H1 (cell line): ENCODE measurements around the gene NDUFB2. TPM values are rescaled to one million over a fixed set of nuclear protein-coding genes. Genes with fewer than 3 reads are reported as not detected.

Experiments
- CTCF ChIA-PET: fragments of 300-600 bp; sonication (Branson Sonifier 250); formaldehyde crosslinking; loops from one replicate; lab custom pipeline; 2021; ENCODE audit not compliant: partially characterized antibody; lab: Charles Lee
- POLR2A ChIA-PET: fragments of 300-600 bp; sonication (Branson Sonifier 250); formaldehyde crosslinking; loops from one replicate; lab custom pipeline; 2021; ENCODE audit warnings: inconsistent platforms; ENCODE audit not compliant: partially characterized antibody; lab: Charles Lee
- DNase-seq, 2 experiments: peaks; one replicate each; pipeline versions ENCODE4 v3.0.0 to v3.0.0-alpha.2; 2010 to 2022; ENCODE audit warnings: low spot score in 2 of 2, low read depth in 1 of 2, mixed read lengths in 1 of 2
- FAIRE-seq: peaks from 2 replicates; lab custom pipeline; 2011; peaks lifted over from hg19 to GRCh38; lab: Jason Lieb, UNC
- H2AFZ ChIP-seq: 2 replicates; pipeline ENCODE4 v1.8.1; 2012; ENCODE audit warnings: low read length, inconsistent platforms
- H2AK5ac ChIP-seq: 2 replicates; pipeline ENCODE4 v1.6.1; 2013; ENCODE audit warnings: low read depth, low read length
- H2BK120ac ChIP-seq: replicated peaks from 2 replicates; pipeline ENCODE3; 2013; ENCODE audit warnings: low read depth, low read length, inconsistent platforms
- H2BK12ac ChIP-seq: 2 replicates; pipeline ENCODE4 v1.6.1; 2013; ENCODE audit warnings: low read depth, low read length
- H2BK15ac ChIP-seq: 2 replicates; pipeline ENCODE4 v1.6.1; 2013; ENCODE audit warnings: low read length
- H2BK20ac ChIP-seq: 2 replicates; pipeline ENCODE4 v1.6.1; 2013; ENCODE audit warnings: low read length
- H2BK5ac ChIP-seq: 2 replicates; pipeline ENCODE4 v1.6.1; 2013; ENCODE audit warnings: low read depth, low read length
- H3K14ac ChIP-seq: 2 replicates; pipeline ENCODE4 v1.6.1; 2013; ENCODE audit warnings: inconsistent platforms; ENCODE audit not compliant: insufficient read length
- H3K18ac ChIP-seq: 2 replicates; pipeline ENCODE4 v1.6.1; 2013; ENCODE audit warnings: low read length; ENCODE audit errors: extremely low read depth
- H3K23ac ChIP-seq: 2 replicates; pipeline ENCODE4 v1.6.1; 2013; ENCODE audit warnings: inconsistent platforms; ENCODE audit not compliant: insufficient read length
- H3K23me2 ChIP-seq: 2 replicates; pipeline ENCODE4 v1.6.1; 2013; ENCODE audit warnings: low read depth, low read length
- H3K27ac ChIP-seq: 2 replicates; pipeline ENCODE4 v1.6.1; 2011; ENCODE audit warnings: low read depth, low read length, inconsistent platforms
- H3K27me3 ChIP-seq, 4 experiments: replicated peaks in 1 of 4; 1 replicate in 1 of 4; 2 replicates in 3 of 4; pipeline versions ENCODE4 v1.6.1 to v1.8.1; 2011 to 2013; ENCODE audit warnings: low read length in 3 of 4, mild to moderate bottlenecking in 3 of 4, inconsistent platforms in 2 of 4, mixed read lengths in 2 of 4, moderate library complexity in 1 of 4; ENCODE audit not compliant: control insufficient read depth in 3 of 4, insufficient read depth in 3 of 4; ENCODE audit errors: extremely low read depth in 1 of 4
- H3K36me3 ChIP-seq, 4 experiments: 2 replicates each; pipeline versions ENCODE4 v1.6.1 to v1.8.1; 2011 to 2013; ENCODE audit warnings: mild to moderate bottlenecking in 4 of 4, low read length in 3 of 4, moderate library complexity in 2 of 4, control low read depth in 1 of 4, inconsistent platforms in 1 of 4; ENCODE audit not compliant: insufficient read depth in 4 of 4, control insufficient read depth in 2 of 4
- H3K4ac ChIP-seq: replicated peaks from 2 replicates; pipeline ENCODE3; 2013; ENCODE audit warnings: low read length, low read depth, mixed read lengths, inconsistent platforms; ENCODE audit not compliant: insufficient read length
- H3K4me1 ChIP-seq, 4 experiments: replicated peaks in 1 of 4; 1 replicate in 1 of 4; 2 replicates in 3 of 4; pipeline versions ENCODE4 v1.6.1 to v1.8.1; 2011 to 2013; ENCODE audit warnings: low read length in 3 of 4, inconsistent platforms in 2 of 4, mixed read lengths in 1 of 4; ENCODE audit not compliant: insufficient read depth in 4 of 4, control insufficient read depth in 3 of 4
- H3K4me2 ChIP-seq, 2 experiments: 2 replicates each; pipeline versions ENCODE4 v1.6.1 to v1.8.1; 2011 to 2013; ENCODE audit warnings: low read depth in 2 of 2, low read length in 2 of 2, control low read depth in 1 of 2, inconsistent platforms in 1 of 2, mild to moderate bottlenecking in 1 of 2; ENCODE audit not compliant: insufficient read depth in 1 of 2
- H3K4me3 ChIP-seq, 4 experiments: fragments of 200-600, 300-600 bp in 1 of 4; sonication (generic), shearing (Covaris generic), sonication (Bioruptor Twin) in 1 of 4; 2 replicates each; pipeline versions ENCODE4 v1.5.1 to v1.8.1; 2011 to 2016; ENCODE audit warnings: low read length in 4 of 4, low read depth in 3 of 4, control low read depth in 2 of 4, inconsistent platforms in 2 of 4, mild to moderate bottlenecking in 2 of 4, mixed read lengths in 1 of 4, moderate library complexity in 1 of 4; ENCODE audit not compliant: insufficient read depth in 2 of 4; ENCODE audit errors: extremely low read depth in 1 of 4
- H3K56ac ChIP-seq: replicated peaks from 2 replicates; pipeline ENCODE3; 2013; ENCODE audit warnings: low read depth, mild to moderate bottlenecking, mixed read lengths, low read length, inconsistent platforms; ENCODE audit not compliant: insufficient read length
- H3K79me1 ChIP-seq: 2 replicates; pipeline ENCODE4 v1.6.1; 2013; ENCODE audit warnings: low read depth, low read length, control low read depth
- H3K79me2 ChIP-seq, 2 experiments: 2 replicates each; pipeline versions ENCODE4 v1.6.1 to v1.8.1; 2012 to 2013; ENCODE audit warnings: low read length in 2 of 2, mild to moderate bottlenecking in 2 of 2, inconsistent platforms in 1 of 2; ENCODE audit not compliant: insufficient read depth in 2 of 2, control insufficient read depth in 1 of 2
- H3K9ac ChIP-seq, 4 experiments: replicated peaks in 1 of 4; 1 replicate in 1 of 4; 2 replicates in 3 of 4; pipeline versions ENCODE4 v1.6.1 to v1.8.1; 2011 to 2013; ENCODE audit warnings: low read depth in 3 of 4, low read length in 3 of 4, control low read depth in 2 of 4, mild to moderate bottlenecking in 2 of 4, moderate library complexity in 2 of 4, inconsistent platforms in 1 of 4; ENCODE audit errors: extremely low read depth in 1 of 4
- H3K9me3 ChIP-seq, 2 experiments: 2 replicates each; pipeline versions ENCODE4 v1.6.1 to v1.8.1; 2012 to 2013; ENCODE audit warnings: mild to moderate bottlenecking in 2 of 2, moderate library complexity in 2 of 2, control low read depth in 1 of 2, inconsistent platforms in 1 of 2, low read depth in 1 of 2, low read length in 1 of 2, mixed read lengths in 1 of 2; ENCODE audit not compliant: insufficient read depth in 2 of 2
- H4K20me1 ChIP-seq, 2 experiments: replicated peaks in 1 of 2; 2 replicates each; pipeline versions ENCODE3 to v1.8.1; 2011 to 2013; ENCODE audit warnings: inconsistent platforms in 2 of 2, low read length in 2 of 2, mild to moderate bottlenecking in 1 of 2; ENCODE audit not compliant: insufficient read depth in 2 of 2, control insufficient read depth in 1 of 2
- H4K5ac ChIP-seq: 2 replicates; pipeline ENCODE4 v1.6.1; 2013; ENCODE audit warnings: low read length, low read depth, mixed read lengths, inconsistent platforms; ENCODE audit not compliant: insufficient read length
- H4K8ac ChIP-seq: 2 replicates; pipeline ENCODE4 v1.8.0; 2013; ENCODE audit warnings: mild to moderate bottlenecking, moderate library complexity, low read length, inconsistent platforms; ENCODE audit not compliant: insufficient read depth; ENCODE audit errors: extremely low read depth
- H4K91ac ChIP-seq: replicated peaks from 2 replicates; pipeline ENCODE3; 2013; ENCODE audit warnings: low read length, mixed read lengths, inconsistent platforms; ENCODE audit not compliant: insufficient read length
- CBX5 ChIP-seq: fragments of 300-800, 300-1000 bp; sonication (generic); IDR thresholded peaks from 2 replicates; pipeline ENCODE4 v1.7.1; 2016; ENCODE audit warnings: antibody characterized with exemption, low read length, low read depth
- CBX8 ChIP-seq: fragments of 300-800, 300-1000 bp; sonication (generic); IDR thresholded peaks from 2 replicates; pipeline ENCODE4 v1.7.1; 2016; ENCODE audit warnings: low read depth, low read length, borderline replicate concordance
- CTCF ChIP-seq, 3 experiments: IDR thresholded peaks; 1 replicate in 2 of 3; 2 replicates in 1 of 3; pipeline versions ENCODE4 v1.5.1 to v1.6.1; 2011; ENCODE audit warnings: low read length in 3 of 3, mild to moderate bottlenecking in 3 of 3, inconsistent platforms in 2 of 3, low read depth in 1 of 3, moderate library complexity in 1 of 3; ENCODE audit not compliant: insufficient read depth in 1 of 3; ENCODE audit errors: control extremely low read depth in 1 of 3
- EP300 ChIP-seq, 2 experiments: IDR thresholded peaks; 1 replicate in 1 of 2; 2 replicates in 1 of 2; pipeline ENCODE4 v1.6.1; 2011 to 2012; ENCODE audit warnings: low read depth in 2 of 2, low read length in 2 of 2, mild to moderate bottlenecking in 2 of 2, borderline replicate concordance in 1 of 2, inconsistent platforms in 1 of 2, moderate library complexity in 1 of 2
- SRF ChIP-seq: IDR thresholded peaks from 2 replicates; pipeline ENCODE4 v1.6.1; 2011; ENCODE audit warnings: mild to moderate bottlenecking, low read depth, low read length, moderate library complexity
- TAF1 ChIP-seq: IDR thresholded peaks from 2 replicates; pipeline ENCODE4 v1.6.1; 2011; ENCODE audit warnings: mild to moderate bottlenecking, low read depth, low read length
- TEAD4 ChIP-seq: IDR thresholded peaks from 2 replicates; pipeline ENCODE4 v1.6.1; 2012; ENCODE audit warnings: low read depth, low read length, inconsistent platforms, mixed read lengths
- WGBS, 2 experiments: shearing (Covaris generic) in 1 of 2; methylation state at CpG; one replicate each; pipeline versions ENCODE4 v1.1.6 to v1.1.7; 2013 to 2015; ENCODE audit warnings: low lambda C conversion rate in 2 of 2, mixed read lengths in 2 of 2, inconsistent platforms in 1 of 2, low coverage in 1 of 2, missing lambda C conversion rate in 1 of 2; ENCODE audit not compliant: insufficient replicate concordance in 2 of 2, insufficient coverage in 1 of 2, insufficient read length in 1 of 2; ENCODE audit errors: extremely low coverage in 1 of 2, missing lambda C conversion rate in 1 of 2; 5-methylcytosine and 5-hydroxymethylcytosine counted together
- polyA plus RNA-seq, 7 experiments: library from polyadenylated mRNA; depleted of rRNA in 3 of 7; stranded (reverse) in 5 of 7; unstranded in 2 of 7; fragments of >200 nt in 5 of 7; fragments of 200-250 nt in 2 of 7; gene quantifications; 1 replicate in 5 of 7; 2 replicates in 1 of 7; 4 replicates in 1 of 7; pipeline versions ENCODE4 v1.2.1 to v1.2.3, GENCODE V29; 2011 to 2013; ENCODE audit warnings: missing spikeins in 2 of 7, mixed read lengths in 2 of 7
- total RNA-seq: library from RNA; stranded (reverse); fragmentation: NEBNext Ultra II Directional; extraction: Animal tissue kit (Norgen Biotek cat#: 25700); gene quantifications from 2 replicates; pipeline ENCODE4 v1.2.1, GENCODE V29; 2021

NDUFB2 gene
- total and polyA plus RNA-seq, 2 of the 8 experiments (the other 6 are each of a cell fraction or from before 2014, with no cell fraction given) = 168 to 881 TPM

- H4K5ac ChIP-seq = no peak overlapping the region
- no peak overlapping the region for H4K91ac ChIP-seq
- no peak for DNase-seq
- POLR2A ChIA-PET = interaction anchor here (1.5 kb wide), 1 partner anchor 20 kb away, joined by 3 read pairs; no protein-coding TSS in a partner anchor
- no peaks in the 10 kb centered on the region for H3K79me2 ChIP-seq
- FAIRE-seq = no peak
- no peak overlapping the region for H3K4me2 ChIP-seq
- TF ChIP-seq TAF1 = no peak
- TF ChIP-seq SRF = no peak
- no peak for TF ChIP-seq CBX8
- no peak for TF ChIP-seq CTCF (IDR thresholded peaks at IDR 0.05; ENCODE audit: control extremely low read depth in 1 of 3, insufficient read depth in 1 of 3, low read depth in 1 of 3, low read length in 3 of 3)
- no peak for TF ChIP-seq TEAD4
- no peak for TF ChIP-seq CBX5
- no peak for TF ChIP-seq EP300 (IDR thresholded peaks at IDR 0.05; ENCODE audit: borderline replicate concordance in 1 of 2, low read depth in 2 of 2, low read length in 2 of 2)
- TF ChIP-seq, all 59 proteins: peak for 0
- H2BK120ac ChIP-seq = no peak overlapping the region
- H3K79me1 ChIP-seq = no peaks in the 10 kb centered on the region
- no peak overlapping the region for H2AFZ ChIP-seq
- H3K36me3 ChIP-seq = peaks cover 0 to 5% (median 3%) of the 10 kb centered on the region in 4 experiments; a peak in 5 of 8 replicates
- no peaks in the 10 kb centered on the region for H4K20me1 ChIP-seq
- no peaks in the 10 kb centered on the region for H3K4me1 ChIP-seq
- H3K56ac ChIP-seq = no peak overlapping the region
- no peak overlapping the region for H3K9ac ChIP-seq
- no peak overlapping the region for H3K14ac ChIP-seq
- no peak overlapping the region for H3K4ac ChIP-seq
- H2AK5ac ChIP-seq = no peak overlapping the region
- H2BK12ac ChIP-seq = no peak overlapping the region
- no peak overlapping the region for H2BK15ac ChIP-seq
- no peaks in the 10 kb centered on the region for H3K23me2 ChIP-seq
- H3K23ac ChIP-seq = no peak overlapping the region
- H3K27ac ChIP-seq = no peak overlapping the region
- WGBS, 2 experiments = 86% methylated on average over 6 of the region's 6 CpGs; no CpG with 5 or more reads in 1 of the 2 experiments
- H4K8ac ChIP-seq = no peak overlapping the region
- no peak overlapping the region for H3K18ac ChIP-seq
- H3K27me3 ChIP-seq = no peaks in the 10 kb centered on the region
- H2BK20ac ChIP-seq = no peak overlapping the region
- CTCF ChIA-PET = interaction anchor here (2.0 to 2.2 kb wide), 2 partner anchors 17 to 48 kb away, joined by 6 to 8 read pairs; no protein-coding TSS in a partner anchor
- no peaks in the 10 kb centered on the region for H3K9me3 ChIP-seq
- no peak overlapping the region for H3K4me3 ChIP-seq
- no peak overlapping the region for H2BK5ac ChIP-seq
These were observed 26.5 kb downstream of the NDUFB2 start for GRCh38 chr7:140723006-140723405.
